WTC11 (cell line): Measurements from ENCODE around the gene KIAA0232. TPM values are rescaled to one million over a fixed set of nuclear protein-coding genes. Genes with fewer than 3 reads are reported as not detected.
A peak's percentile ranks its signal among the peaks of the same experiment; 100 is the strongest.

ENCODE experiments used
- ATAC-seq: fragments of 200-7000 bp; cut with Tn5 transposase; 2 replicates; pipeline ENCODE4 v1.10.0; 2021; ENCODE audit warnings: mild to moderate bottlenecking, moderate library complexity
- Bru-seq: library from RNA; stranded (reverse); fragments of 400-500 nt; gene quantifications from one replicate; lab custom pipeline; 2021; lab: Mats Ljungman, UMichigan
- CTCF ChIA-PET: fragments of 300-600 bp; sonication (Branson Sonifier 250); formaldehyde crosslinking; loops from one replicate; lab custom pipeline; 2021; ENCODE audit warnings: antibody characterized with exemption; lab: Charles Lee
- POLR2A ChIA-PET: fragments of 350-600 bp; sonication (Branson Sonifier 250); formaldehyde crosslinking; loops from one replicate; lab custom pipeline; 2021; ENCODE audit warnings: antibody characterized with exemption; lab: Charles Lee
- DNase-seq: peaks from one replicate; pipeline ENCODE4 v3.0.0; 2021; ENCODE audit warnings: low spot score
- H3K27ac Mint-ChIP-seq: 2 replicates; pipeline ENCODE4 v1.8.0; 2021; ENCODE audit warnings: mixed read lengths
- H3K27me3 Mint-ChIP-seq: 2 replicates; pipeline ENCODE4 v1.8.0; 2021; ENCODE audit warnings: low read depth, mild to moderate bottlenecking, moderate library complexity, mixed read lengths
- H3K36me3 Mint-ChIP-seq: 2 replicates; pipeline ENCODE4 v1.8.0; 2021; ENCODE audit warnings: mixed read lengths
- H3K4me1 Mint-ChIP-seq: 2 replicates; pipeline ENCODE4 v1.8.0; 2022; ENCODE audit warnings: mixed read lengths
- H3K4me3 Mint-ChIP-seq: 2 replicates; pipeline ENCODE4 v1.8.0; 2021; ENCODE audit warnings: mild to moderate bottlenecking, moderate library complexity, mixed read lengths
- H3K9me3 Mint-ChIP-seq: 2 replicates; pipeline ENCODE4 v1.8.0; 2021; ENCODE audit warnings: mixed read lengths
- CBFB ChIP-seq: sonication (generic); formaldehyde crosslinking; IDR thresholded peaks from 2 replicates; pipeline ENCODE4 v1.8.1; 2022; ENCODE audit warnings: mild to moderate bottlenecking, low read depth, missing genetic modification reagents
- FOXK1 ChIP-seq: sonication (generic); formaldehyde crosslinking; IDR thresholded peaks from 2 replicates; pipeline ENCODE4 v1.8.0; 2022; ENCODE audit warnings: mild to moderate bottlenecking, moderate library complexity, missing genetic modification reagents
- FOXP1 ChIP-seq: sonication (generic); formaldehyde crosslinking; IDR thresholded peaks from 2 replicates; pipeline ENCODE4 v1.8.0; 2022; ENCODE audit warnings: missing genetic modification reagents, mild to moderate bottlenecking, moderate library complexity, borderline replicate concordance
- MXD4 ChIP-seq: fragments of 250-450 bp; sonication (Bioruptor Pico); IDR thresholded peaks from 2 replicates; pipeline ENCODE4 v1.8.0; 2021; ENCODE audit warnings: mild to moderate bottlenecking, moderate library complexity, borderline replicate concordance
- MYBL2 ChIP-seq: sonication (generic); formaldehyde crosslinking; IDR thresholded peaks from 2 replicates; pipeline ENCODE4 v1.8.1; 2023; ENCODE audit warnings: mild to moderate bottlenecking, moderate library complexity, missing genetic modification reagents
- NFYB ChIP-seq: sonication (generic); formaldehyde crosslinking; conservative IDR thresholded peaks from 2 replicates; pipeline ENCODE4 v1.8.0; 2022; ENCODE audit warnings: low read depth, missing genetic modification reagents
- SOX15 ChIP-seq: fragments of 250-450 bp; sonication (Bioruptor Pico); IDR thresholded peaks from 2 replicates; pipeline ENCODE4 v1.9.0; 2021; ENCODE audit warnings: mild to moderate bottlenecking
- SP1 ChIP-seq: sonication (generic); formaldehyde crosslinking; conservative IDR thresholded peaks from 2 replicates; pipeline ENCODE4 v1.8.1; 2022; ENCODE audit warnings: missing genetic modification reagents
- ZNF219 ChIP-seq: sonication (generic); formaldehyde crosslinking; IDR thresholded peaks from 2 replicates; pipeline ENCODE4 v1.8.0; 2023; ENCODE audit warnings: missing genetic modification reagents, mild to moderate bottlenecking, borderline replicate concordance
- ZNF317 ChIP-seq: sonication (generic); formaldehyde crosslinking; IDR thresholded peaks from 2 replicates; pipeline ENCODE4 v1.8.1; 2023; ENCODE audit warnings: low read depth, mild to moderate bottlenecking, moderate library complexity, missing genetic modification reagents, borderline replicate concordance
- ZNF423 ChIP-seq: fragments of 250-450 bp; sonication (Bioruptor Pico); IDR thresholded peaks from 2 replicates; pipeline ENCODE4 v2.1.2; 2022; ENCODE audit warnings: mild to moderate bottlenecking, moderate library complexity
- long read RNA-seq, 3 experiments: library from RNA in 1 of 3; library from capped mRNA in 1 of 3; library from polyadenylated mRNA in 1 of 3; unstranded in 2 of 3; stranded (forward) in 1 of 3; transcript quantifications; one replicate each; pipeline ENCODE4 v2.0.0, GENCODE V29; 2021
- total RNA-seq: library from RNA; stranded (reverse); gene quantifications from 3 replicates; pipeline ENCODE4 v1.2.3, GENCODE V29; 2021
- TF ChIP-seq, protein P1 (sequence below): fragments of 250-450 bp; sonication (Bioruptor Pico); IDR thresholded peaks from 2 replicates; pipeline ENCODE4 v1.8.0; 2021; ENCODE audit warnings: mild to moderate bottlenecking
- TF ChIP-seq, protein P2 (sequence below): fragments of 250-450 bp; sonication (Bioruptor Pico); IDR thresholded peaks from 2 replicates; pipeline ENCODE4 v1.9.0; 2021; ENCODE audit warnings: mild to moderate bottlenecking
- TF ChIP-seq, protein P3 (sequence below): sonication (generic); formaldehyde crosslinking; IDR thresholded peaks from 2 replicates; pipeline ENCODE4 v1.8.0; 2023; ENCODE audit warnings: mild to moderate bottlenecking, missing genetic modification reagents
- TF ChIP-seq, protein P4 (sequence below): sonication (generic); formaldehyde crosslinking; IDR thresholded peaks from 2 replicates; pipeline ENCODE4 v1.8.0; 2022; ENCODE audit warnings: mild to moderate bottlenecking, missing genetic modification reagents
- TF ChIP-seq, protein P5 (sequence below): sonication (generic); formaldehyde crosslinking; IDR thresholded peaks from 2 replicates; pipeline ENCODE4 v1.8.1; 2022; ENCODE audit warnings: missing genetic modification reagents, borderline replicate concordance
- TF ChIP-seq, protein P6 (sequence below): sonication (generic); formaldehyde crosslinking; IDR thresholded peaks from 2 replicates; pipeline ENCODE4 v1.8.1; 2023; ENCODE audit warnings: mild to moderate bottlenecking, missing genetic modification reagents, moderate library complexity
- TF ChIP-seq, protein P7 (sequence below): sonication (generic); formaldehyde crosslinking; IDR thresholded peaks from 2 replicates; pipeline ENCODE4 v1.8.0; 2022; ENCODE audit warnings: mild to moderate bottlenecking, missing genetic modification reagents
- TF ChIP-seq, protein P8 (sequence below): sonication (generic); formaldehyde crosslinking; IDR thresholded peaks from 2 replicates; pipeline ENCODE4 v1.8.1; 2022; ENCODE audit warnings: mild to moderate bottlenecking, missing genetic modification reagents, moderate library complexity, borderline replicate concordance
- TF ChIP-seq, protein P9 (sequence below): sonication (generic); formaldehyde crosslinking; IDR thresholded peaks from 2 replicates; pipeline ENCODE4 v1.8.1; 2022; ENCODE audit warnings: mild to moderate bottlenecking, moderate library complexity, missing genetic modification reagents

KIAA0232 gene, protein sequence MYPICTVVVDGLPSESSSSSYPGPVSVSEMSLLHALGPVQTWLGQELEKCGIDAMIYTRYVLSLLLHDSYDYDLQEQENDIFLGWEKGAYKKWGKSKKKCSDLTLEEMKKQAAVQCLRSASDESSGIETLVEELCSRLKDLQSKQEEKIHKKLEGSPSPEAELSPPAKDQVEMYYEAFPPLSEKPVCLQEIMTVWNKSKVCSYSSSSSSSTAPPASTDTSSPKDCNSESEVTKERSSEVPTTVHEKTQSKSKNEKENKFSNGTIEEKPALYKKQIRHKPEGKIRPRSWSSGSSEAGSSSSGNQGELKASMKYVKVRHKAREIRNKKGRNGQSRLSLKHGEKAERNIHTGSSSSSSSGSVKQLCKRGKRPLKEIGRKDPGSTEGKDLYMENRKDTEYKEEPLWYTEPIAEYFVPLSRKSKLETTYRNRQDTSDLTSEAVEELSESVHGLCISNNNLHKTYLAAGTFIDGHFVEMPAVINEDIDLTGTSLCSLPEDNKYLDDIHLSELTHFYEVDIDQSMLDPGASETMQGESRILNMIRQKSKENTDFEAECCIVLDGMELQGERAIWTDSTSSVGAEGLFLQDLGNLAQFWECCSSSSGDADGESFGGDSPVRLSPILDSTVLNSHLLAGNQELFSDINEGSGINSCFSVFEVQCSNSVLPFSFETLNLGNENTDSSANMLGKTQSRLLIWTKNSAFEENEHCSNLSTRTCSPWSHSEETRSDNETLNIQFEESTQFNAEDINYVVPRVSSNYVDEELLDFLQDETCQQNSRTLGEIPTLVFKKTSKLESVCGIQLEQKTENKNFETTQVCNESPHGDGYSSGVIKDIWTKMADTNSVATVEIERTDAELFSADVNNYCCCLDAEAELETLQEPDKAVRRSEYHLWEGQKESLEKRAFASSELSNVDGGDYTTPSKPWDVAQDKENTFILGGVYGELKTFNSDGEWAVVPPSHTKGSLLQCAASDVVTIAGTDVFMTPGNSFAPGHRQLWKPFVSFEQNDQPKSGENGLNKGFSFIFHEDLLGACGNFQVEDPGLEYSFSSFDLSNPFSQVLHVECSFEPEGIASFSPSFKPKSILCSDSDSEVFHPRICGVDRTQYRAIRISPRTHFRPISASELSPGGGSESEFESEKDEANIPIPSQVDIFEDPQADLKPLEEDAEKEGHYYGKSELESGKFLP (N-terminal part only)
- total RNA-seq (18.5 to 23.2 TPM (median 21.0 TPM) in 3 replicates), Bru-seq, nascent RNA (percentile 82 among the genes with signal in this experiment)
- long read RNA-seq, experiment 1, full-length matches to known transcripts: 8 of 45 reads
- long read RNA-seq, experiment 1, partial matches to known transcripts: 12 of 45 reads
- long read RNA-seq, experiment 1, other reads (novel, unspliced or antisense): 25 of 45 reads
- long read RNA-seq, experiment 2, partial matches to known transcripts: 20 of 29 reads
- long read RNA-seq, experiment 2, other reads (novel, unspliced or antisense): 9 of 29 reads
- long read RNA-seq, experiment 3, partial matches to known transcripts: 2 of 2 reads
- long read RNA-seq, experiment 3, other reads (novel, unspliced or antisense): 0 of 2 reads

DNA sequence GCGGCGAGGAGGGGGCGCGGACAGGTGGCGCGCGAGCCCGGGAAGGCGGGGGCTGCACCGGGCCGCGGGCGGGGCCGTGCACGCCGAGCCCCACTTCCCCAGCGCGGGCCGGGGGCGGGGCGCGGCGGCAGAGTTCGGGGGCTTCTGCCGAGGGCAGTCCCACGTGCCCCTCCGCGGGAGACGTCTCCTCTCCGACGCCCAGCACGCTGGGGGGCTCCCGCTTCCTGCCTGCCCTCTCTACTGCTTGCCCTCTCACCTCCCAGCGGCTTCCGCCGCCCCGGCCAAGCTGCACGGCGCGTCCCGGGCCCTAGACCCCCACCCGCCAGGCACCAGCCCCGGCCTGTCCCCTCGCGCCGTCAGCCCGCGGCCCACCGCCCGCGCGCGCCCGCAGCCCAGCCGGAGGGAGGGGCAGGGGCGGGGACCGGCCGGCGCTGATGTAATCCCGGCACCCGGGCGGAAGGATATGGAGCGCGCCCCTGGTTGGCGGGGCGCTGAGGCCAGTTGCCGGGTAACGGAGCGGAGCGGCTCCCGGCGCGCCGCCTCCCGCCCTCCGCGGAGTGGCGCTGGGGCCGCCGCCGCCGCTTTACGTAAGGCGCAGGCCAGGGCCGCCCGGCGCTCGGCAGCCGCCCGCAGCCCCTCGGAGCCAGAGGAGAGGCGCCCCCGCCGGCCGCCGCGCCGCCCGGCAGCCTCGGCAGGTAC, at the start of gene KIAA0232:
TSS of gene KIAA0232 (plus strand) at position 581 of the 699 bp plus-strand sequence. CDS start 41,727 bp downstream, outside the sequence.
- peaks cover 6% of the 10 kb centered on the region for H3K27me3 Mint-ChIP-seq
- no peaks in the 10 kb centered on the region for H3K9me3 Mint-ChIP-seq
- no peak within 1 kb of the TSS for H3K27ac Mint-ChIP-seq
- DNase-seq: peak; percentile 89
- ChIA-PET CTCF (interaction anchor here (1.0 to 1.4 kb wide), 2 partner anchors 20 to 92 kb away, joined by 3 to 4 read pairs; no protein-coding TSS in a partner anchor), POLR2A (no interaction called here)
- peaks cover 46% of the 10 kb centered on the region for H3K4me1 Mint-ChIP-seq
- peak; percentile 72 for ATAC-seq
- H3K36me3 Mint-ChIP-seq: no peaks in the 10 kb centered on the region
- H3K4me3 Mint-ChIP-seq: peak within 1 kb of the TSS; percentile 68
- TF ChIP-seq, protein P1, sequence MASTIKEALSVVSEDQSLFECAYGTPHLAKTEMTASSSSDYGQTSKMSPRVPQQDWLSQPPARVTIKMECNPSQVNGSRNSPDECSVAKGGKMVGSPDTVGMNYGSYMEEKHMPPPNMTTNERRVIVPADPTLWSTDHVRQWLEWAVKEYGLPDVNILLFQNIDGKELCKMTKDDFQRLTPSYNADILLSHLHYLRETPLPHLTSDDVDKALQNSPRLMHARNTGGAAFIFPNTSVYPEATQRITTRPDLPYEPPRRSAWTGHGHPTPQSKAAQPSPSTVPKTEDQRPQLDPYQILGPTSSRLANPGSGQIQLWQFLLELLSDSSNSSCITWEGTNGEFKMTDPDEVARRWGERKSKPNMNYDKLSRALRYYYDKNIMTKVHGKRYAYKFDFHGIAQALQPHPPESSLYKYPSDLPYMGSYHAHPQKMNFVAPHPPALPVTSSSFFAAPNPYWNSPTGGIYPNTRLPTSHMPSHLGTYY (CRISPR knock-in tag): no peak
- TF ChIP-seq, protein P2, sequence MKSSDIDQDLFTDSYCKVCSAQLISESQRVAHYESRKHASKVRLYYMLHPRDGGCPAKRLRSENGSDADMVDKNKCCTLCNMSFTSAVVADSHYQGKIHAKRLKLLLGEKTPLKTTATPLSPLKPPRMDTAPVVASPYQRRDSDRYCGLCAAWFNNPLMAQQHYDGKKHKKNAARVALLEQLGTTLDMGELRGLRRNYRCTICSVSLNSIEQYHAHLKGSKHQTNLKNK (CRISPR knock-in tag): no peak
- TF ChIP-seq, protein P3, sequence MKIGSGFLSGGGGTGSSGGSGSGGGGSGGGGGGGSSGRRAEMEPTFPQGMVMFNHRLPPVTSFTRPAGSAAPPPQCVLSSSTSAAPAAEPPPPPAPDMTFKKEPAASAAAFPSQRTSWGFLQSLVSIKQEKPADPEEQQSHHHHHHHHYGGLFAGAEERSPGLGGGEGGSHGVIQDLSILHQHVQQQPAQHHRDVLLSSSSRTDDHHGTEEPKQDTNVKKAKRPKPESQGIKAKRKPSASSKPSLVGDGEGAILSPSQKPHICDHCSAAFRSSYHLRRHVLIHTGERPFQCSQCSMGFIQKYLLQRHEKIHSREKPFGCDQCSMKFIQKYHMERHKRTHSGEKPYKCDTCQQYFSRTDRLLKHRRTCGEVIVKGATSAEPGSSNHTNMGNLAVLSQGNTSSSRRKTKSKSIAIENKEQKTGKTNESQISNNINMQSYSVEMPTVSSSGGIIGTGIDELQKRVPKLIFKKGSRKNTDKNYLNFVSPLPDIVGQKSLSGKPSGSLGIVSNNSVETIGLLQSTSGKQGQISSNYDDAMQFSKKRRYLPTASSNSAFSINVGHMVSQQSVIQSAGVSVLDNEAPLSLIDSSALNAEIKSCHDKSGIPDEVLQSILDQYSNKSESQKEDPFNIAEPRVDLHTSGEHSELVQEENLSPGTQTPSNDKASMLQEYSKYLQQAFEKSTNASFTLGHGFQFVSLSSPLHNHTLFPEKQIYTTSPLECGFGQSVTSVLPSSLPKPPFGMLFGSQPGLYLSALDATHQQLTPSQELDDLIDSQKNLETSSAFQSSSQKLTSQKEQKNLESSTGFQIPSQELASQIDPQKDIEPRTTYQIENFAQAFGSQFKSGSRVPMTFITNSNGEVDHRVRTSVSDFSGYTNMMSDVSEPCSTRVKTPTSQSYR (CRISPR knock-in tag): no peak
- TF ChIP-seq, protein P4, sequence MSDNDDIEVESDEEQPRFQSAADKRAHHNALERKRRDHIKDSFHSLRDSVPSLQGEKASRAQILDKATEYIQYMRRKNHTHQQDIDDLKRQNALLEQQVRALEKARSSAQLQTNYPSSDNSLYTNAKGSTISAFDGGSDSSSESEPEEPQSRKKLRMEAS (CRISPR knock-in tag): no peak; the same call in 1 of the 2 replicates
- TF ChIP-seq CBFB (CRISPR knock-in tag) (no peak), SP1 (peak; percentile 94), NFYB (CRISPR knock-in tag) (no peak), MXD4 (CRISPR knock-in tag) (no peak), SOX15 (CRISPR knock-in tag) (no peak), ZNF423 (CRISPR knock-in tag) (peak; percentile 1; the same call in 1 of the 2 replicates), ZNF317 (CRISPR knock-in tag) (no peak), MYBL2 (CRISPR knock-in tag) (0 out of 2 replicates have a peak, but pooled peaks have one; percentile 63), FOXP1 (CRISPR knock-in tag) (peak; percentile 81; the same call in 1 of the 2 replicates), ZNF219 (CRISPR knock-in tag) (no peak), FOXK1 (0 out of 2 replicates have a peak, but pooled peaks have one; percentile 28)
- TF ChIP-seq, protein P5, sequence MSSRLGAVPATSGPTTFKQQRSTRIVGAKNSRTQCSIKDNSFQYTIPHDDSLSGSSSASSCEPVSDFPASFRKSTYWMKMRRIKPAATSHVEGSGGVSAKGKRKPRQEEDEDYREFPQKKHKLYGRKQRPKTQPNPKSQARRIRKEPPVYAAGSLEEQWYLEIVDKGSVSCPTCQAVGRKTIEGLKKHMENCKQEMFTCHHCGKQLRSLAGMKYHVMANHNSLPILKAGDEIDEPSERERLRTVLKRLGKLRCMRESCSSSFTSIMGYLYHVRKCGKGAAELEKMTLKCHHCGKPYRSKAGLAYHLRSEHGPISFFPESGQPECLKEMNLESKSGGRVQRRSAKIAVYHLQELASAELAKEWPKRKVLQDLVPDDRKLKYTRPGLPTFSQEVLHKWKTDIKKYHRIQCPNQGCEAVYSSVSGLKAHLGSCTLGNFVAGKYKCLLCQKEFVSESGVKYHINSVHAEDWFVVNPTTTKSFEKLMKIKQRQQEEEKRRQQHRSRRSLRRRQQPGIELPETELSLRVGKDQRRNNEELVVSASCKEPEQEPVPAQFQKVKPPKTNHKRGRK (CRISPR knock-in tag): no peak
- TF ChIP-seq, protein P6, sequence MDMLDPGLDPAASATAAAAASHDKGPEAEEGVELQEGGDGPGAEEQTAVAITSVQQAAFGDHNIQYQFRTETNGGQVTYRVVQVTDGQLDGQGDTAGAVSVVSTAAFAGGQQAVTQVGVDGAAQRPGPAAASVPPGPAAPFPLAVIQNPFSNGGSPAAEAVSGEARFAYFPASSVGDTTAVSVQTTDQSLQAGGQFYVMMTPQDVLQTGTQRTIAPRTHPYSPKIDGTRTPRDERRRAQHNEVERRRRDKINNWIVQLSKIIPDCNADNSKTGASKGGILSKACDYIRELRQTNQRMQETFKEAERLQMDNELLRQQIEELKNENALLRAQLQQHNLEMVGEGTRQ (CRISPR knock-in tag): peak; percentile 62
- TF ChIP-seq, protein P7, sequence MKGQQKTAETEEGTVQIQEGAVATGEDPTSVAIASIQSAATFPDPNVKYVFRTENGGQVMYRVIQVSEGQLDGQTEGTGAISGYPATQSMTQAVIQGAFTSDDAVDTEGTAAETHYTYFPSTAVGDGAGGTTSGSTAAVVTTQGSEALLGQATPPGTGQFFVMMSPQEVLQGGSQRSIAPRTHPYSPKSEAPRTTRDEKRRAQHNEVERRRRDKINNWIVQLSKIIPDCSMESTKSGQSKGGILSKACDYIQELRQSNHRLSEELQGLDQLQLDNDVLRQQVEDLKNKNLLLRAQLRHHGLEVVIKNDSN (CRISPR knock-in tag): no peak
- TF ChIP-seq, protein P8, sequence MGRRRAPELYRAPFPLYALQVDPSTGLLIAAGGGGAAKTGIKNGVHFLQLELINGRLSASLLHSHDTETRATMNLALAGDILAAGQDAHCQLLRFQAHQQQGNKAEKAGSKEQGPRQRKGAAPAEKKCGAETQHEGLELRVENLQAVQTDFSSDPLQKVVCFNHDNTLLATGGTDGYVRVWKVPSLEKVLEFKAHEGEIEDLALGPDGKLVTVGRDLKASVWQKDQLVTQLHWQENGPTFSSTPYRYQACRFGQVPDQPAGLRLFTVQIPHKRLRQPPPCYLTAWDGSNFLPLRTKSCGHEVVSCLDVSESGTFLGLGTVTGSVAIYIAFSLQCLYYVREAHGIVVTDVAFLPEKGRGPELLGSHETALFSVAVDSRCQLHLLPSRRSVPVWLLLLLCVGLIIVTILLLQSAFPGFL: no peak
- TF ChIP-seq, protein P9, sequence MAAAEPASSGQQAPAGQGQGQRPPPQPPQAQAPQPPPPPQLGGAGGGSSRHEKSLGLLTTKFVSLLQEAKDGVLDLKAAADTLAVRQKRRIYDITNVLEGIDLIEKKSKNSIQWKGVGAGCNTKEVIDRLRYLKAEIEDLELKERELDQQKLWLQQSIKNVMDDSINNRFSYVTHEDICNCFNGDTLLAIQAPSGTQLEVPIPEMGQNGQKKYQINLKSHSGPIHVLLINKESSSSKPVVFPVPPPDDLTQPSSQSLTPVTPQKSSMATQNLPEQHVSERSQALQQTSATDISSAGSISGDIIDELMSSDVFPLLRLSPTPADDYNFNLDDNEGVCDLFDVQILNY: peak; percentile 92
